Eye (tissue), 1 donor: ENCODE measurements around the gene TMEM200A.

Experiments
- DNase-seq: peaks from one replicate; pipeline ENCODE4 v3.0.0-alpha.2; 2015

TMEM200A gene

DNA sequence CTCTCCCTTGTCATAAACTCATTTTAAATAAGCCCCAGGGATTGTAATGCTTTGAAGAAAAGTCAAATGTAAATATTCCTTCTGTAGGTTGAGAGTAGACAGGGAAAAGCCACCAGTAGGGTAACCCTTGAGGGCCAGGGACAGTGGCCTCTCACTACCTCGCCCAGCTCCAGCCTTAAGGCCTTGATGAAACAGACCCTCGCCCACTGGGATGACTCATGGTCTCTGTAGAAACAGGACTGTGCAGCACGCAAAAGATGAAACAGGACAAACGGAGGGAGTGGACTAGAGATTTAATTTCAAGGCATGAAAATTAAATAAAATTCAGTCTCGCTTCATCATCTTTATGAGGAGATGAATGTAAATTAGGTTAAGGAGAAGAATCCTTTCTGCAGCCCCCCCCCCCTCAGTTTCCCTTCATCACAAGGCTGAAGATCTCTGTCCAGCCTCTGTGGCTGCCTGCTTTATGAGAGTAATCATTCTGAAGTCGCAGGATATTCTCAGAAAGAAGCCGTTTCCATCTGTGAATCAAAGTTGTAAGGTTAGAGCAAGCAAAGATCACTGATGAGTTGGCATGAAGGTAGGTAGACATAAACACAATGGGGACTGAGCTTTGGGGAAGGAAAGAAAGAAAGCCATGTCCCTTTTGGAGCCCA is 60.4 kb downstream of the TMEM200A start:
- DNase-seq = no peak

DNA sequence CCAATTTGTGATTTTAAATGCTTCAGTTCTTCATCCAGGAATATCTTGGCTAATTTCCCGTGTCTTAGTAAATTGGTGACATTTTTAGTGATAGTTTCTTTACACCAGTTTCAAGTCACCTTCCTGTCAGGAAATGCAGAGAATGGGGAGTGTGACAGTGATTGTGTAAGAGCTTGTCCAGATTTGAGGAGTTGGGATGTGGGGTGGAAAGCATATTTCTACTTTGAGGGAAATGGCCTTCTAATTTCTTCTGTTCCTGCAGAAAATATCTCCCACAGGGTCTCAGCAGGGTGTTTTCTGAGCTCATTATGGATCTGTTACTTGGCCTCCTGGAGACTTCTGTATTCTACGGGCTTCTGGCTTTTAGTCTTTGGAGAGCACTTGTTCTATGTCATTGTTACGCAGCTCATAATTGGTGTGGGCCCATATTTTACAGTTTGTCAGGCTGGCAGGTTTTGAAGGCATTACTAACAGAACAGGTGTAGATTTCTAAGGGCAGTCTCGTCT is 65.6 kb downstream of the TMEM200A start:
- no peak for DNase-seq

DNA sequence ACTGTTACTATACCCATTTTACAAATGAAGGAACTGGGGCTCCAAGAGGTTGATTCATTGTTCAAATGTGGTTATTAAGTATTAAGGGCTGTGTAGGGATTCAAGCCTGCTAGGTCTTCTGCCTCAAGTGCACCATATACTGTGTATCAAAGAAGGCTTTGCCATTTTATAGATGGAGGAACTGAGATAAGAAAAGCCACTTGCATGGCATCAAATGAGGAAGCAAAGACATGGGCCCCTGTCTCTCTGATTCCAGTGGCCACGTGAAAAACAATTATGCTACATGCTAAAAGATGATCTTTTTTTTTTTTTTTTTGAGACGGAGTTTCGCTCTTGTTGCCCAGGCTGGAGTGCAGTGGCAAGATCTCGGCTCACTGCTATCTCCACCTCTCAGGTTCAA is 67.0 kb downstream of the TMEM200A start:
- DNase-seq = no peak

DNA sequence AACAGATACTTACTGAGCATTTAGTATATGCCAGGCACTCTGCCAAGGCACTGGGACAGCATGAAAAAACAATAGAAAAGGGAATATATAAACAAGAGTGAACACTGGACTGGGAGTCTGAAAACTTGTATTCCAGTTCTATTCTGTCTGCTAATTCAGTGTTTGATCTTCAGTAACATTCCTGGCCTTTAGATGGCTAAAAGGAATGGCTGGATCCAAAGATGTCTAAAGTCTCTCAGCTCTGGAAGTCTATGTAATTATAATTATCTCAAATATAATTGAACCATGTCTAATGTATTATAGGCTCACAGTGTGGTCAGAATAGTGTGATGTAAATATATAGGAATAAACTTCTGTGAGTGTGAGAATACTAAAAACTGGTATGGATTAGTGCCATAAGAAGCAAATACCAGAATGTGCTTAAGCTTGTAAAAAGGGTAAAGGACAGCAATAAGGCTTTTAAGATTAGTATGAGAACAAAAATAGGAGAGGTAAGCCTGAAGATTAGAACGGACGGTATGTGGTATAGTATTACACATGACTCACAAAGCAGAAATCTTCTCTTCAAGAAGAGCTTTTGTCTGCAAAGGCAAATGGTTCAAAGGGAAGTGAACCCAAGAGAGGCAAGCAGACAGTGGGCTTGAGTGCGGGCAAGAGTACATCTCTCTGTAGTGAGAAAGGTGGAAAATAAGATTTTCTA is 68.5 kb downstream of the TMEM200A start:
- peak; percentile 16 for DNase-seq

DNA sequence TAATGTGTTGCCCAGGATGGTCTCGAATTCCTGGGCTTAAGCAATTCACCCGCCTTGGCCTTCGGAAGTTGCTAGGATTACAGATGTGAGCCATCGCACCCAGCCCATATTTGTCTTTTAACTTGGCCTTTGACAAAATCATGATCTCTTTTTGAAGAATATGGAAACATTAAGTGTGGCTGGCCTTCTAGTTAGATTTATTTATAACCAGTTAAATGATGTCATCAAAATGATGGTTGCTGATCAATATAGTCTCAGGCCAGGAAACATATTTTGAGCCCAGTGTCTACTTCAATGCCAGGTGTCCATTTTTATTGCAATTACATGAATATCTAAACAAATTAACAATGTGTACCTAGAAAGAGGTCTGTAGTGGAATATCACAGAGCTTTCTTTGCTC is 69.4 kb downstream of the TMEM200A start:
- DNase-seq = no peak

DNA sequence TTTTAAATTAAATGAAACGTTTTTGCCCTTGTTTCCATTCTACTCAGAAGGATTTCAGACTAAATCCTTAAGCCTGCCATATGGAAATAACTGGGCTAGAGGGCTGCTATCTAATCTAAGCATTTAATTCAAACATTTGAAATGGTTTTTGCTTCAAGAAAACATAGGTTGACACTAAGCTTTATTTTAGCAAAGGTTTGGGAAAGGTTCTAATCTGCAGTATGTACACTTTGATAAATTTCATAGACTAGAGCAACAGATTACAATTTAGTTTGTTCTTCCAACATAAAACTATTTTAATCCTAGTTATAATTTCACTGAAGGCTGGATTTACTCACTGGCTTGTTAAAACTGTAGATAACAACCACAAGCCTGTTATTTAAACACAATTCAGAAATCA is 72.1 kb downstream of the TMEM200A start:
- DNase-seq = peak; percentile 15

DNA sequence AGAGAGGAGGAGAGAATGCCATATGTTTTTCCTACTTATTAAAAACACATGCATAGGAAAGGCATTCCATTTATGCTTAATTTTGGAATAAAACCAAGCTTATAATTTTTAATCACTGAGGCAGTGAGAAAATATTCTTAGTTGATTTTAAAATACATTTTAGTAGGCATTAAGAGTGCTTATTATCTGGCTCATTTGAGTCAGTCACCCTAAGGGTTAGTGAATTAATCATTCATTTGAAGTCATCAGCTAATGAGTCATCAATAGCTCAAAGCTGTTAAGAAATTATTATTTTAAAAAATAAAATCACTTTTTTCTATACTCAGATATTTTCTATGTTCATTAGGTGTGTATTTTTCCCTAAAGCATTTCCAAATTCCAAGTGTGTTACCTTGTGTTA is 81.6 kb downstream of the TMEM200A start:
- DNase-seq = no peak

DNA sequence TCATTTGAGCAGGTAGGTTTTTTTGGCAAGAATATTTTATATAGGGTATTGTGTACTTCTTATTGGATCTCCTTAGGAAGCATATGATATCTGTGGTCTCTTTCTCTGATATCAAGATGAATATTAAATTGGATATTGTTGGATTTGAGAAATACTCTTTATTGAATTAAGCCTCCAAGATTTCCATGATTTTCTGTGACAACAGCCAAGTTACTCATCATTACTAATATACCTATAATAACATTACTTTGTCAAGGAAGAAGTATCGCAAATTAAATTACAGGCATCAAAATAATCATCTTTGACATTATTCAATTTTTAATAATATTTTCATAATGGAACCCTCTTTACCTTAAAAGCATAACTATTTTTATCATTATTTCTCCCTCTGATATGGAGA is 86.5 kb downstream of the TMEM200A start:
- no peak for DNase-seq

DNA sequence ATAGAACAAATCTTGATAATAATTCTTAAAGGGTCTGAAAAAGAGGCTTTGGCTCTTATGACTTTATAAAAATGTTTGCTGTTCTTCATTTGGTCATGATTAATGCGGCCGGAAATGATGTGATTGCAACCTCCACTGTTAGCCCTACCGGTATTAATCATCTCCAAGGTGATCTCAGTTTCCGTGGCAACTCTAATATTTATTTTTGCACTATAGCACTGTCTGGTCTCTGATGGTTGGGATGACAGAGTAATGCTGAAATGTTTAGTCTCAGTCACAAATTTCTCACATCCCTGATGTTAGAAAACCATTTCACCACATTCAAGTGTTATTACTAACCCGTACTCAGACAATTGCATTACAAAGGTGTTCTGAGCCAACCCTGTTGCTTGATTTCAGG is 87.4 kb downstream of the TMEM200A start:
- no peak for DNase-seq

DNA sequence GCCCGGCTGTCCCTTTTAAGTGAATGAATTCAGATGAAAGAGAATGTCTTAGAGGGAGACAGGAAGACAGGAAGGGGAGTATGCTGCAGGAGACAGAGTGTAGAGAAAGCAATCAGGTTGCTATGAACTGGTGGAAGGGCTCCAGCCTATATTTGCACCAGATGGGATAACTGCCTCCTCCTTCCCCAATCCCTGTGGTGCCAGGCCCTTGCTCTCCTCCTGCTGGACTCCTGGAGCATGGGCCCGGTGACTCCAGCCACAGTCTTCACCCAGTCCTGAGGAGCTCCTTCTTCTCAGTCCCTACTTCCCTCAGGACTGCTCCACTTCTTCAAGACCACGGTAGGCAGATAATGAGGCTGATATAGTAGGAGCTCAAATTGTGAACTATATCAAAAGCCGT is 91.8 kb downstream of the TMEM200A start:
- no peak for DNase-seq

DNA sequence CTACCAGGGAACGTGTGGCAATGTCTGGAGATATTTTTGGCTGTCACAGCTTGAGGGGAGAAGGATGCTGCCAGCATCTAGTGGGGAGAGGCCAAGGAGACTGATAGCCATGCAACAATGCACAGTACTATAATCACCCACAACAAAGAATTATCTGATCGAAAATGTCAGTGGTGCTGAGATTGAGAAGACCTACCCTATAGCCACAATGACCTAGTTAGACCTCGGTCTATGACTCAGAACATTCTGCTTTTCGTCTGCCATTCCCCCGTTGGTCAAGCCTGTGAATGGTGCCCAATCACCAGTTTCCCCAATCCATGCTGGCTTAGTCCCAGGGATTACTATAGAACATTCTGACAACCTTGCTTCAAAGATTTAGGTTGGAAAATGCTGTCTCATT is 93.5 kb downstream of the TMEM200A start:
- no peak for DNase-seq

DNA sequence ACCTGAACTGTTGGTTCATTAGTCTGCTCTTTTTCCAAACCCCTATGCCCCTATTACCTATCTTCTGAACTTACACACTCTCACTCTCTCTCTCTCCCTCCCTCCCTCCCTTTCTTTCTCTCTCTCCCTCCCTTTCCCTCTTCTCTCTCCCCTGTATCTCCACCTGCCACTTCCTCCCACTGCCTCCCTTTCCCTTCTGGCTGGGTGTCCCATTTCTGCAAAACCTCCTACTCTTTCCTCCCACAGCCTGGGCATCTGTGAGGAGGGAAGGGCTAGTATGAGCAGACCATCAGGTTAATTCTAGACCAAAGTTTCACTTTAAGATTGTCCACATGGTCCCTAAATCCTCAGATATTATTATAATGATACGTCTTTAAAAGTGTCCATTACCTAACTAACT is 95.1 kb downstream of the TMEM200A start:
- DNase-seq = no peak

DNA sequence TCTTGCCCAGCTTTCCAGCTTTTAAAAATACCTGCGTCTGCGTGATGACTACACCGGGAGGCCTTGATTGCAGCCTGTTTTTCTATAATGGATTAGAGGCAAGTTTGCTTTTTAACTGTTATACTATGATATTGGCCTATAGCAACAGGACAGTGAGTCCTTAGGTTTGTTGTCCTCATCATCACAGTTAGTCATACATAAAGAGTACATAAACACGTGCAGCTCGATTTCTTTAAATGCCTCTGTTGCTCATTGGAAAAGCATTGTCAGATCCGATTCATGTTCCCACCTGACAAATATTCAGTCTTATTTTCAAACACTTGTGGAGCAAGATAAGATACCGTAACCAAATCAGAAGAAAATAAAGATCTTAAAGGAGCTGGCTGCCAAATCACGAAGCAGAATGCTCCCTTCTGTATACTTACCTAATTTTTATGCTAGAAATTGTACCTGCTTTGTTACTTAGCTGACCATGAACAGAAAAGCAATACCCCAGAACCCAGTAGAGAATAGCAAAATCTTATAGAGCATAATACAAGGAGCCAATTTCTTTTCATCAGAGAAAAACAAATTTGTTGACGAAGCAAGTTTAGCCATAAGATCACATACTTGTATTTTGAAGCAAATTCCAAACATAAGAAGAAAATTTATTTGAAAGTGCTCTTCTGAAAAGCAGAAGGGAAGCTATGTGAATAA is 100.4 kb downstream of the TMEM200A start:
- DNase-seq = no peak

DNA sequence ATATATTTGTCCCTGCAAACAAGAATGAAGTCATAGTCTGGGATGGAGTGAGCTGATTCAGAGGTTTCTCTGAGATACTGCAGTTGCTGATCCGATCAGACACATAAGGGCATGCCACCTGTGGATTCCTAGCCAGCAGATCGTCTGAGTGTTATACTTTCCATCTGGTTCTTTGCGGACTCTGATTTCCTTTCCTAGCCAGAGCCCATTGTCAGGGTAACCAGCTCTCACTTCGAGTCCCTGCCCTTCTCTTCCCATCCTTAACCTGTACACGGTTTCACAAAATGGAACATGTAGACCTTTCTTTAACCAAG is 100.9 kb downstream of the TMEM200A start:
- peak; percentile 42 for DNase-seq

DNA sequence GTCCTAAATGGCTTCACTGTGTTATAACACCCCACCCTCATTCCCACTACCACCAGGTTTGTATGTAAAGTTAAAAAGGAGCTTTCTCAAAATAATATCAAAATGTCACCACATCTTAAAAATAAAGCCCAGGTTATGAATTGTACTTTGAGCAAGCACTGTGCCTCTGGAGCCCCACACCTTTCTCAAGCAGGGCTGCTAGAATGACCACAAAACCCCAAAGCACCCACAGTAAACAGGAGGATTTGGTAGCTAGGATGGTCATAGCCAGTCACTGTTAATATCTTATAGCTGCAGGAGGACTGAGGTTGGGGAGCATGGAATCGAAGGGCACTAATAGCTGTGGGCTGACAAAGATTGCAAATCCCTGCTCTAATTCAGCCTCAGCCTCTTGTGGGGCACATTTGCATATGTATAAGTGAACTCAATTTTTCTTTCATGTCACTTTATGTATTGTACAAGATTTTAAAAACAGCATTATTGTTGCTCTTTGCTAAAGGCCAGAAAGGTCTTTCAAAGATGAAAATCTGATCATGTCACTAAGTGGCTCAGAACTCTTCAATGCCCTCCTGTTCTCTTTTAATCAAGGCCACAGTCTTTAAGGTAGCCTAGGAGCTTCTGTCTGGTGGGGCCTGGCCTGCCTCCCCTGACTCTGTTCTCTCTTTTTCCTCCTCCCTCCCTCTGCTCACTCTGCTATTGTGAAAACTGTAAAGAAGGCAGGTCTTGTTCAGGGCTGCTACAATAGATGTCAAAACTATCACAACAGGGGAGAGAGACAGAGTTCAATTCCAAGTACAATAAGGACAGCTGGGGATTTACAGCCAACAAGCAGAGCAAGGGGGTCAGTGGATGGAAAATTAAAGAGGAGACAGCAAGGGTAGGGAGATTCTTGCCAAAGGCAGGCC is 101.6 kb downstream of the TMEM200A start:
- DNase-seq = peak; percentile 63

DNA sequence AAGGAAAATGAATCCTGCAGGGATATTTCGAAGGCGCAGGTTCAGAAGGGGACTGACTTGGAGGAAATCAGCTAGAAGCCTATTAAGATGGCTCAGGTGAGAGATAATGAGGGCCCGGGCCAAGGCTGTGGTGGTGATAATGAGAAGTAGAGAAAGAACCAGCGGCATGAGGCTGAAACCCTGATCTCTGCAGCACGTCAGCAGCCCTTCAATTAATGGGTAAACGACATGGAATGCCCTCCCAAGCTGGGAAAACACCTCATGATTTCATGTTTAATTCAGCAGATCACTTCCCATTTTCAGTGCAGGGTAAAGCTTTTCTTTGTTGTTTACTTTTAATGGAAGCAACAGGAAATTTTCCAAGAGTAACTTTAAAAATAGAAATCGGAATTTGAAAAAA is 104.9 kb downstream of the TMEM200A start:
- no peak for DNase-seq

DNA sequence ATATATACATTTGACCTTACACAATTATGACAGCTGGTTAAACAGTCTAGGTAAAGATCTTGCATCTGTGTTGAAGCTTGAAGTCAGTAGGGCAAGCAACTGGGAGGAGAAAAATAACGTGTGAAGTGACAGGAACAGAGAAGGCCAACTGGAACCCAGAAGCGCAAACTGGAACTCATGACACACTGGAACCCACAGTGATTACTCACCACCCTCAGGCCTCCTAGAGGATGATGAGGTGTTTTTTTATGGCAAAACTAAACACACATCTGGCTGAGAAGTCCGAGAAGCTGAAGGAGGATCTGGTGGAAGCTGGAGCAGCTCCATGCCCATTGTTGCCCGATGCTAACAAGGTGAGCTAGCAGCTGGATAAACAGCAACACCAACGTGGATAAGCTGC is 108.1 kb downstream of the TMEM200A start:
- DNase-seq = no peak

DNA sequence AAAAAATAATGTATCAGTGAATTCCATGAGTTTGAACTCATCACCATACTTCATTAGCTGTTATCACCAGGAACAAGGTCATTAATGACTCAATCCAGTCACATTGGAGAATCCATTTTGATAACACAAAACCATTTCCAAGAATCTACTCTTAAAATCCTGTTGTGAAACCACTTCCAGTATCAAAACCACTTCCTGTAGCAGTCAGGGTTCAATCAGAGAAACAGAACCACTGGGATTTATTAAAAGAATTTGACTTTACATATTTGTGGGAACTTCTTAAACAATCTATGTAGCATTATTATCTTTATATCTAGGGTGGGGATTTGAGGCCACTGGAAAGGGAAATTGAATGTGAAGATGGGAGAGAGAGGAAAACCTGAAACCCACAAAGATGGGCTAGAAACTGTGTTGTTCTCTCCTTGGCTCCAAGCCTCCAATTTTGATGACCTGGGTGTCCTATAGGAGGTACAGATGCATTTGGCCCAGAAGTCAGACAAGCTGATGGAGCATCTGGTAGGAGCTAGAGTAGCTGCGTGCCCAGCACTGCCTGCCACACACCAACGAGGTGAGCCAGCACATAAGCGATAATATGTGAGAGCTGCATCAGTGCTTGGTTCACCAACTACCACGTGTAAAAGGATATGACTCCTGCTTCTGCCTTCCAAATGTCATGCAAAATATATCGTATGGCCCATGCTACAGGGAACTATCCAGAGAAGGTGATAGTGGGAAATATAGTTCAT is 117.0 kb downstream of the TMEM200A start:
- no peak for DNase-seq

DNA sequence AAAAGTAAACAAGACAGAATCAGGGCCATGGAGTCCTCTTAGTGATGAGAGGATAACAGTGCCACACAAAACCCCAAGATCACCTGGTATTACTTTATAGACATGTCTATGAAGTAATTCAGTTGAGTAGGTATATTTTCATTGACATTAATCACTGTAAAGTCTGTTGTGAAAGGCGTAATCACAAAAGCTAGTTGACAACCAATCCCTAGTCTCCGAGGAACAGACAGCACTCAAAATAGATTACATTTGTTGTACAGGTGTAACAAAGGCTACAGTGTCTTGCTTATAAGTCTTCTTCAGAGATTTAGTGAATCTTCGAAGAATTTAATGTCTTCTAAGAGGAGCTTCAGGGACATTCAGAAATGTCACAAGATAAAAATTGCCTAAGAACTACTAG is 120.1 kb downstream of the TMEM200A start:
- DNase-seq = no peak

DNA sequence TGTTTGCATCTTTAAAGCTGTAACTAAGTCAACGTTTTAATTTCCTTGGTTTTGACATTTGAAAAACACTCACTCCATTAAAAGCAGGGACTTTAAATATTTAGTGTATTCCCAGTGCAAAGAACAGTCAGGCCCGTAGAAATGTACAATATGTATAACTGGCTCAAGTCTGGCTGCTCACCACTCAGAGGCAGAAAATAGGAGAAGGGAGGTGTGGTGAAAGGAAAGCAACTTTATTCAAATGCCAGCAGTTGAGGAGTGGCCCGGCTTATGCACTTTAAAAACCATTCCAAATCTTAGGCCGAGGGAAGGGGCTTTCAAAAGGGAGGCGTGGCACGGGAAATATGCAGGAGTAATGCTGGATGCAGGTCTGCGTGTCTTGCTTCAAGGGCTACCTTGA is 120.6 kb downstream of the TMEM200A start:
- DNase-seq = no peak

DNA sequence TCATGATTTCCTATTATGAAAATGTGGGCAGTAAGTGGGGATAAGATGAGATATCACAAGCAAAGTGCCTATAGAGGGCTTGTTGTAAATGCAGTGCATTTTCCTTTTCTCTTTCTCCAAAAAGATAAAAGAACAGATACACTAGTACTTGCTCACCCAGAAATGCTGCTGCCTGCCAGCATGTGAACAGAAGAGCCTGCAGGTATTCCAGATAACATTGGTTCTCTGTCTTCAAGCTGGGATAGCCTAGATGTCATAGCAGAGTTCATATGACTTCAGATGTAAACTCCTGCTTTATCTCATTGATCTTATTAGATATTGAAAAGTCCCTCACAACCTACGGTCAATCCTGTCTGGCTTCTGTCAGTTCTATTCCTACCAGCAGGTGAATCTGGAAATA is 123.7 kb downstream of the TMEM200A start:
- DNase-seq = no peak
